HepG2 (cell line): ENCODE data around the gene GPN2. TPM values are rescaled to one million over a fixed set of nuclear protein-coding genes. Genes with fewer than 3 reads are reported as not detected.
A peak's percentile ranks its signal among the peaks of the same experiment; 100 is the strongest.

Experiments used
- ATAC-seq: fragments of 200-7000 bp; cut with Tn5 transposase; 3 replicates; pipeline ENCODE4 v1.9.1; 2020; ENCODE audit warnings: mild to moderate bottlenecking, moderate library complexity
- BruUV-seq: library from RNA; stranded (reverse); fragments of 400-500 nt; replicated peaks from 2 replicates; lab custom pipeline; 2021; lab: Mats Ljungman, UMichigan
- CTCF ChIA-PET: fragments of 300-600 bp; formaldehyde crosslinking; extraction: SDS; loops from one replicate; lab custom pipeline; 2021; ENCODE audit warnings: low total read pairs, inconsistent platforms, low intra/inter-chr PET ratio; lab: Yijun Ruan, JAX
- POLR2A ChIA-PET: fragments of 350-600 bp; sonication (Branson Sonifier 250); formaldehyde crosslinking; loops from one replicate; lab custom pipeline; 2020; ENCODE audit warnings: antibody characterized with exemption, inconsistent platforms; lab: Yijun Ruan, JAX
- DNase-seq: peaks from one replicate; pipeline ENCODE4 v3.0.0-alpha.2; 2015; ENCODE audit warnings: low spot score
- FAIRE-seq: peaks from 3 replicates; lab custom pipeline; 2011; peaks lifted over from hg19 to GRCh38; lab: Jason Lieb, UNC
- H2AFZ ChIP-seq: one replicate; pipeline ENCODE4 v1.6.1; 2011; ENCODE audit warnings: low read length, inconsistent platforms
- H3K27ac ChIP-seq: fragments of 300-600 bp; 3 replicates; pipeline ENCODE4 v1.8.0; 2011; ENCODE audit warnings: mixed run types, mild to moderate bottlenecking, mixed read lengths, low read length, inconsistent platforms; ENCODE audit not compliant: insufficient read depth; ENCODE audit errors: extremely low read length
- H3K27me3 ChIP-seq, 2 experiments: fragments of 200-600 bp in 1 of 2; 2 replicates in 1 of 2; 3 replicates in 1 of 2; pipeline versions ENCODE4 v1.6.0 to v1.8.0; 2011; ENCODE audit warnings: low read length in 2 of 2, mild to moderate bottlenecking in 2 of 2, moderate library complexity in 2 of 2, inconsistent platforms in 1 of 2; ENCODE audit not compliant: insufficient read depth in 2 of 2, control insufficient read depth in 1 of 2
- H3K36me3 ChIP-seq, 2 experiments: fragments of 200-600 bp in 1 of 2; replicated peaks in 1 of 2; 2 replicates in 1 of 2; 3 replicates in 1 of 2; pipeline versions ENCODE4 v1.5.1 to v1.8.0; 2011; ENCODE audit warnings: low read length in 2 of 2, inconsistent platforms in 1 of 2; ENCODE audit not compliant: insufficient read depth in 2 of 2, control insufficient read depth in 1 of 2
- H3K4me1 ChIP-seq: 2 replicates; pipeline ENCODE4 v1.5.1; 2012; ENCODE audit warnings: low read length, inconsistent platforms; ENCODE audit not compliant: insufficient read depth
- H3K4me2 ChIP-seq: 2 replicates; pipeline ENCODE4 v1.6.0; 2011; ENCODE audit warnings: low read depth, low read length, inconsistent platforms
- H3K4me3 ChIP-seq, 3 experiments: fragments of 200-600 bp in 1 of 3; sonication (generic), shearing (Covaris generic) in 1 of 3; replicated peaks in 1 of 3; 2 replicates each; pipeline ENCODE4 v1.5.1; 2011 to 2016; ENCODE audit warnings: low read length in 3 of 3, inconsistent platforms in 2 of 3, low read depth in 2 of 3, mild to moderate bottlenecking in 2 of 3, control low read depth in 1 of 3, mixed read lengths in 1 of 3; ENCODE audit not compliant: insufficient read depth in 1 of 3
- H3K79me2 ChIP-seq: one replicate; pipeline ENCODE4 v1.6.1; 2011; ENCODE audit warnings: low read length, inconsistent platforms; ENCODE audit not compliant: insufficient read depth
- H3K9ac ChIP-seq: 2 replicates; pipeline ENCODE4 v1.6.0; 2011; ENCODE audit warnings: mild to moderate bottlenecking, low read depth, low read length, inconsistent platforms; ENCODE audit not compliant: insufficient read depth
- H3K9me3 ChIP-seq: 2 replicates; pipeline ENCODE4 v1.5.1; 2012; ENCODE audit warnings: mild to moderate bottlenecking, low read length
- H4K20me1 ChIP-seq: 2 replicates; pipeline ENCODE4 v1.6.0; 2011; ENCODE audit warnings: inconsistent platforms, mild to moderate bottlenecking, low read length, moderate library complexity; ENCODE audit not compliant: insufficient read depth
- ATF3 ChIP-seq: sonication (generic); formaldehyde crosslinking; IDR thresholded peaks from 2 replicates; pipeline ENCODE4 v1.4.0; 2020; ENCODE audit warnings: missing genetic modification reagents
- CENPT ChIP-seq: sonication (generic); formaldehyde crosslinking; IDR thresholded peaks from 2 replicates; pipeline ENCODE4 v1.8.0; 2022; ENCODE audit warnings: low read depth, mild to moderate bottlenecking, moderate library complexity, missing genetic modification reagents
- CHCHD3 ChIP-seq: sonication (generic); formaldehyde crosslinking; IDR thresholded peaks from 2 replicates; pipeline ENCODE4 v1.8.0; 2022; ENCODE audit warnings: mild to moderate bottlenecking, missing genetic modification reagents, moderate library complexity
- CREB3 ChIP-seq: sonication (generic); formaldehyde crosslinking; IDR thresholded peaks from 2 replicates; pipeline ENCODE4 v1.5.0; 2020; ENCODE audit warnings: missing genetic modification reagents
- HOXD1 ChIP-seq: sonication (generic); formaldehyde crosslinking; IDR thresholded peaks from 2 replicates; pipeline ENCODE4 v1.5.0; 2020; ENCODE audit warnings: missing genetic modification reagents
- JDP2 ChIP-seq: sonication (generic); formaldehyde crosslinking; IDR thresholded peaks from 2 replicates; pipeline ENCODE4 v1.8.1; 2022; ENCODE audit warnings: missing genetic modification reagents, borderline replicate concordance
- KLF6 ChIP-seq: IDR thresholded peaks from 2 replicates; pipeline ENCODE4 v1.8.0; 2016; ENCODE audit warnings: missing biosample characterization, missing genetic modification reagents
- MEIS2 ChIP-seq: sonication (generic); formaldehyde crosslinking; IDR thresholded peaks from 2 replicates; pipeline ENCODE4 v1.9.0; 2021; ENCODE audit warnings: mild to moderate bottlenecking, missing genetic modification reagents
- MLLT10 ChIP-seq: sonication (generic); formaldehyde crosslinking; IDR thresholded peaks from 2 replicates; pipeline ENCODE4 v1.4.0; 2020; ENCODE audit warnings: missing genetic modification reagents
- MTA3 ChIP-seq: sonication (generic); formaldehyde crosslinking; IDR thresholded peaks from 2 replicates; pipeline ENCODE4 v1.4.0; 2020; ENCODE audit warnings: missing genetic modification reagents
- NR2F1 ChIP-seq, 2 experiments: fragments of 450-650 bp in 1 of 2; formaldehyde crosslinking in 1 of 2; IDR thresholded peaks; 2 replicates each; pipeline versions ENCODE4 v1.5.0 to v1.6.1; 2016 to 2020; ENCODE audit warnings: mild to moderate bottlenecking in 1 of 2, missing compliant biosample characterization in 1 of 2, missing genetic modification reagents in 1 of 2, moderate library complexity in 1 of 2
- SP4 ChIP-seq: sonication (generic); formaldehyde crosslinking; IDR thresholded peaks from 2 replicates; pipeline ENCODE4 v1.8.1; 2023; ENCODE audit warnings: mild to moderate bottlenecking, missing genetic modification reagents
- SPEN ChIP-seq: sonication (generic); formaldehyde crosslinking; IDR thresholded peaks from 2 replicates; pipeline ENCODE4 v1.5.1; 2020; ENCODE audit warnings: low read depth, mild to moderate bottlenecking, missing genetic modification reagents
- SRF ChIP-seq: IDR thresholded peaks from 2 replicates; pipeline ENCODE4 v1.6.1; 2011; ENCODE audit warnings: mild to moderate bottlenecking, low read depth, low read length, moderate library complexity
- SUZ12 ChIP-seq: fragments of 150-350 bp; IDR thresholded peaks from 2 replicates; pipeline ENCODE4 v1.6.1; 2014; ENCODE audit warnings: low read depth, low read length
- XRCC5 ChIP-seq: fragments of 200-400 bp; formaldehyde crosslinking; optimal IDR thresholded peaks from 2 replicates; pipeline ENCODE3; 2017; ENCODE audit warnings: mild to moderate bottlenecking, low read length
- ZFP36L1 ChIP-seq: sonication (generic); formaldehyde crosslinking; IDR thresholded peaks from 2 replicates; pipeline ENCODE4 v1.8.0; 2022; ENCODE audit warnings: mild to moderate bottlenecking, missing genetic modification reagents, moderate library complexity
- ZNF275 ChIP-seq: sonication (generic); formaldehyde crosslinking; IDR thresholded peaks from 2 replicates; pipeline ENCODE4 v1.8.0; 2022; ENCODE audit warnings: missing genetic modification reagents, mild to moderate bottlenecking, inconsistent platforms, borderline replicate concordance
- ZNF34 ChIP-seq: sonication (generic); formaldehyde crosslinking; IDR thresholded peaks from 2 replicates; pipeline ENCODE4 v1.4.0; 2020; ENCODE audit warnings: mild to moderate bottlenecking, missing genetic modification reagents, borderline replicate concordance
- ZNF556 ChIP-seq: sonication (generic); formaldehyde crosslinking; IDR thresholded peaks from 2 replicates; pipeline ENCODE4 v1.4.0; 2020; ENCODE audit warnings: mild to moderate bottlenecking, missing genetic modification reagents, borderline replicate concordance
- ZNF563 ChIP-seq: sonication (generic); formaldehyde crosslinking; IDR thresholded peaks from 2 replicates; pipeline ENCODE4 v1.8.0; 2022; ENCODE audit warnings: mild to moderate bottlenecking, moderate library complexity, missing genetic modification reagents
- ZSCAN9 ChIP-seq: IDR thresholded peaks from 2 replicates; pipeline ENCODE4 v1.6.1; 2016; ENCODE audit warnings: borderline replicate concordance
- whole genome bisulfite sequencing: methylation state at CpG from one replicate; pipeline ENCODE4 v1.1.6; 2017; ENCODE audit warnings: low lambda C conversion rate; 5-methylcytosine and 5-hydroxymethylcytosine counted together
- in situ Hi-C: cut with HindIII; loops from 2 replicates; pipeline ENCODE4 v1.10.0; 2017; ENCODE audit warnings: low pct_unique_long_range_greater_than_20kb; ENCODE audit not compliant: extremely low pct_ligation_motif_present
- intact Hi-C: fragments of 100-400 bp; cut with micrococcal nuclease; formaldehyde crosslinking; loops from one replicate; pipeline ENCODE4 v1.10.0; 2022; ENCODE audit not compliant: unreplicated experiment
- polyA plus RNA-seq, 8 experiments: library from polyadenylated mRNA; depleted of rRNA in 3 of 8; stranded (reverse) in 7 of 8; unstranded in 1 of 8; fragments of >200 nt; fragmentation: Illumina TruSeq in 4 of 8; extraction: Trizol in 4 of 8; gene quantifications; 2 replicates each; pipeline versions ENCODE4 v1.2.1 to v1.2.3, GENCODE V29; 2011 to 2016; ENCODE audit warnings: low read depth in 4 of 8, missing spikeins in 1 of 8, mixed read lengths in 1 of 8; ENCODE audit not compliant: insufficient read depth in 1 of 8
- total RNA-seq, 5 experiments: library from RNA; depleted of rRNA; stranded (reverse); fragments of >200 nt; fragmentation: Illumina TruSeq; extraction: Trizol; gene quantifications; 2 replicates each; pipeline ENCODE4 v1.2.3, GENCODE V29; 2016; ENCODE audit warnings: low read depth in 1 of 5

GPN2 gene
- total and polyA plus RNA-seq, 2 of the 13 experiments (the other 11 are each of a cell fraction or from before 2014, with no cell fraction given), result 19.3 to 38.9 TPM

GRCh38 chr1:26913754-26914619 is 23.9 kb upstream of the GPN2 start, which contains the start of gene NR0B2:
Gene NR0B2 (minus strand): TSS chr1:26913975. CDS start chr1:26913940, 35 bp downstream.
- intact Hi-C loops (loop anchor here (1.0 to 2.0 kb wide), 2 partner anchors 25 to 79 kb away; partner anchors contain the start of gene TRNP1), in situ Hi-C loops (loop anchor here (5.0 kb wide), 1 partner anchor 78 kb away; the partner anchor contains the start of gene TRNP1)
- no TSS peak for BruUV-seq
- H3K9ac ChIP-seq, result peak within 1 kb of the TSS; percentile 98
- H3K36me3 ChIP-seq, result peaks cover 3 to 8% of the 10 kb centered on the region in 2 experiments; a peak in 3 of 5 replicates
- H2AFZ ChIP-seq, result no peak within 1 kb of the TSS
- ChIA-PET POLR2A (interaction anchor here (0.6 to 11.5 kb wide), 33 partner anchors 8 to 414 kb away, joined by 3 to 371 read pairs (median 6); partner anchors contain the start of genes GPATCH3, GPN2, KDF1 and NUDC), CTCF (interaction anchor here (1.1 kb wide), 1 partner anchor 24 kb away, joined by 3 read pairs; no protein-coding TSS in a partner anchor)
- DNase-seq, result peak; percentile 100
- peaks cover 30% of the 10 kb centered on the region for H3K79me2 ChIP-seq
- ATAC-seq, result peak; percentile 84
- WGBS, result 3% methylated on average over 5 of the region's 16 CpGs
- H3K4me3 ChIP-seq, result peak within 1 kb of the TSS; percentile 75 to 97 (median 92)
- H3K27me3 ChIP-seq, result no peaks in the 10 kb centered on the region; a peak in 1 of 5 replicates
- peak within 1 kb of the TSS; percentile 96 for H3K27ac ChIP-seq
- H3K4me2 ChIP-seq, result peak within 1 kb of the TSS; percentile 93
- peaks cover 56% of the 10 kb centered on the region for H3K4me1 ChIP-seq
- H4K20me1 ChIP-seq, result peaks cover 16% of the 10 kb centered on the region; the same call in 1 of the 2 replicates
- peak; percentile 95 for FAIRE-seq
- no peaks in the 10 kb centered on the region for H3K9me3 ChIP-seq
- TF ChIP-seq XRCC5 (no peak), ZSCAN9 (peak; percentile 89), JDP2 (CRISPR knock-in tag) (no peak), ZNF34 (CRISPR knock-in tag) (peak; percentile 87; the same call in 1 of the 2 replicates), SRF (0 out of 2 replicates have a peak, but pooled peaks have one; percentile 33), SPEN (CRISPR knock-in tag) (peak; percentile 83), ZNF556 (CRISPR knock-in tag) (peak; percentile 89), KLF6 (CRISPR knock-in tag) (peak; percentile 87), ZNF563 (peak; percentile 16; the same call in 1 of the 2 replicates), MLLT10 (CRISPR knock-in tag) (peak; percentile 95), ZNF275 (CRISPR knock-in tag) (peak; percentile 98), ZFP36L1 (CRISPR knock-in tag) (peak; percentile 43), MEIS2 (CRISPR knock-in tag) (peak; percentile 82; the same call in 1 of the 2 replicates), NR2F1 (CRISPR knock-in tag; IDR thresholded peaks at IDR 0.05) (peak; percentile 63 to 88), CENPT (peak; percentile 84), CHCHD3 (CRISPR knock-in tag) (0 out of 2 replicates have a peak, but pooled peaks have one; percentile 20), CREB3 (no peak), SP4 (CRISPR knock-in tag) (peak; percentile 82), ATF3 (CRISPR knock-in tag) (peak; percentile 95), SUZ12 (no peak), MTA3 (CRISPR knock-in tag) (no peak), HOXD1 (CRISPR knock-in tag) (peak; percentile 83; the same call in 1 of the 2 replicates)
